NCI-H748 (cell line): ENCODE measurements around the gene ORC5.

ENCODE experiments used
- DNase-seq: peaks from one replicate; lab custom pipeline; 2025; ENCODE audit not compliant: unreplicated experiment; lab: John Stamatoyannopoulos, UW

The ORC5 gene

GRCh38 chr7:104127204-104127603 lies 80.6 kb downstream of the ORC5 start:
- peak; percentile 83 for DNase-seq

GRCh38 chr7:104126411-104126841 lies 81.4 kb downstream of the ORC5 start:
- peak; percentile 98 for DNase-seq

DNA sequence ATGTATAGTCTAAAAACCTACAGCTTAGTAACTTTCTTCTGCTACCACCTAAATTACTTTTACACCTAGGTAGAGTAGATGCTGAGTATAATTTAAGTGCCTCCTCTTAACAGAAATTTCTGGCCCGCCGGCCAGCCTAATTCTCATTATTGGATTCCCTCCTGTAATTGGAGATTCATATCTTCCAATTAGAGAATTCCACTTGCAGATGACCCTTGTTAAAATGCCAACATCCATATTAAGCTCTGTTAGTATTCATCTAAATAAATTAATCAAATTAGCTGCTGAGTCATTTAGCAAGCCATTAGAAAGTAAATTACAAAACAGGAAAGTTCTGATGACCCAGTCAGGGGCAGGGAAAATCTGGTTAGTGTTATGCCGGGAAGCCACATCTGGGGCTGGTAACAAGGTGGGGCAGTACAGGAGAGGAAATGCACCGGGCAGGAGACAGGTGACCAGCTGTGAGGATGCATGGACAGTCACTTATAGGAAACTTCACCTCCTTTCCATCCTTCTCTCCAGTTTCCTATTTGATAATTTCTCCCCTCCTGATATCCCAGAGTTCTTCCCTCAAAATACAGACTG lies 82.8 kb downstream of the ORC5 start:
- DNase-seq: no peak

- DNase-seq: no peak
These were observed 83.3 kb downstream of the ORC5 start for GRCh38 chr7:104124469-104124868.

DNA sequence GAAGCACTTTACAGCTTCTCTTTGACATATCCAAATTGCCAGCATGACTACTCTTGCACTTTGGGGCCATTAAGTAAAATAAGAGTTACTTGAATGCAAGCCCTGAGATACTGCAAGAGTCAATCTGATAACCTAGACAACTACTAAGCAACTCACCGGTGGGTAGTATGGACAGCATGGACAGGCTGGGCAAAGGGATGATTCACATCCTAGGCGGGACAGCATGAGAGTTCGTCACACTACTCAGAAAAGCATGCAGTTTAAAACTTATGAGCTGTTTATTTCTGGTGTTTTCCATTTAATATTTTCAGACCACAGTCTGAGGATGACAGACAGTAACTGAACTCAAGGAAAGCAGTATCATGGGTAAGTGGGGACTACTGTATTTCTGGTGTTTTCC lies 84.0 kb downstream of the ORC5 start:
- DNase-seq: no peak

DNA sequence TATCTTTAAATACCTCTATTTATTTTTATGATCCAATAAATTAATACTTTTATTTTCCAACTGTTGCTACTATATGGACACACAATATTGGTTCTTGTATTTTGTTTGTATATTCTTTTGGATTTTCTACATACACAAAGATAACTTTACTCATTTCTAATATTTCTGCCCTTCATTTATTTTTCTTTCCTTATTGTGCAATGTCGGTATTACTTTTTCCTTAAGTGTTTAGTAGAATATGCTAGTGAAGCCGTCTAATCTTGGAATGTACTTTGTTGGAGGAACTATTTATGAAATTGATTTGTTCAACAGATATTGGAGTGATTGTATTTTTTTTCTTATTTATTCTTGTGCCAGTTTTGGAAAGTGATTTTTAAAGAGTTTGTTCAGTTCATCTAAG lies 94.0 kb downstream of the ORC5 start:
- DNase-seq: no peak

- no peak for DNase-seq
These were observed 95.2 kb downstream of the ORC5 start for GRCh38 chr7:104112623-104113022.

GRCh38 chr7:104111271-104111670 lies 96.5 kb downstream of the ORC5 start:
- DNase-seq: no peak

GRCh38 chr7:104106108-104106905 lies 101.5 kb downstream of the ORC5 start:
- peak; percentile 26 for DNase-seq

DNA sequence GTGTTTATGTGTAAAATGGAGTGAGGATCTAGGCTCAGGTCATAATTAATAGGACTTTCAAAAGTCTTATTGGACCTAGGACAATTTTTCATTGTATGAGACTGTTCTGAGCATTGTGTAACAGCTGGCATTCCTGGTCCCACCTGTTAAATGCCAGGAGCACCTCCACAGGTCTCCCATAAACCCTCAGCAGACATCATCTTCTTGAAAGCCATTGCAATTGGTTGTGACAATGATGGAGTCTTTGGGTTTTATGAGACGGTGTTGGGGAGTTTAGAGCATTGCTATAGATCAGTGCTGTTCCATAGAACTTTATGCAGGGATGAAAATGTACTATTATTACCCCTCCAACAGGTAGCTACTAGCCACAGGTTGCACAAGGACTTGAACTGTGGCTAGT lies 108.9 kb downstream of the ORC5 start:
- DNase-seq: no peak

DNA sequence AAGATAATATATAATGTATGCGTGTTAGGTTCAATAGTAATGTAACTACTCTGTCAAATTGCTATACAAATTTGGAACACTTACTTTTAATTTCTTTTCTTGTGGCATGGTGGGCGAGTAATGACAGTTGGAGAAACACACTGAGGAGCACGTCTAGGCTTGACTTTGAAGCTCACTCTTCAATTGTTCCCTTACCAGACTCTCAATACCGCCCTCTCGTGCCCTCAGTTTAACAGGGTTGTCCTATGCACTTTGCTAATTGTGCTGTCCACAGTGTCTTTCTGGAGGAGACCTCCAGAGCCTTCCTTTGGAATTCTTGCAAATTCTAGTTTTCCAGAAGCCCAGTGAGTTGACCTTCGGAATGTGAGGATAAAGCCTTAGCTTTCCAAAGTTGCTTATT lies 111.1 kb downstream of the ORC5 start:
- DNase-seq: peak; percentile 6

DNA sequence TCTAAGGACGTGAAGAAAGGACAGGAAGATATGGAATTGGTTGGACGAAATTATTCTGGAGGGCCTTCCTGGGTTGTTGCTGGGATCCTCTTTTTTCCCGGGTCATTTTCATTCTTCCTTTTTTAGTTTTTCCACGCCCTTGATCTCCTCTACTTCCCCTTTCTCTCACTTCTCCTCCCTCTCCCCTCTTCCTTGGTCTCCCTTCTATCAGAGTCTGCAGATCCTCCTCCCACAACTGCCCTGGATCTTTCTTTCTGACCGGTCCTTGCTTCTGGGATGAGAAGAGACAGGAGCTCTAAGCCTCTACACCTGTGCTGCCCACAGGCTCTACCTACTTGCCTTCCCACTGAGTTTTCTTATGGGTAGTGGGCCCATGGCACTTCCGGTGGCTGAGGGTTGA lies 114.7 kb downstream of the ORC5 start:
- DNase-seq: no peak

DNA sequence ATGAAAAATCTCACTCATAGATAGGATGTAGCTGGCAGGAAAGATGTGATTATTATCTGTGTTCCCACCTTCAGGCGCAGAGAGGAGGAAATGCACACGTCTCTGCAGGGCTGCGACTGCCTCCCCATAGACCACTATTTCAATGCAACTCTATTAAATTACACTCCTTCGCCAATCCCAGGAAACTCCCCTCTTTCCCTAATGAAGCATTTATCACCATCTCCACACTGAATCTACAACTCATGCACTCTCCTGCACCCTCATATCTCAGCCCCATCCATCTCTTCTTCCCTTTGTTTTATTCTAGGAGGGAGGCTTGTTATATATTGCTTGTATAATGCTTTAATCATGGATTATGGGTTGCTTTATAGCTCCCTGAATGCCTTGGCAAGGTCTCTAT lies 116.6 kb downstream of the ORC5 start:
- DNase-seq: no peak

DNA sequence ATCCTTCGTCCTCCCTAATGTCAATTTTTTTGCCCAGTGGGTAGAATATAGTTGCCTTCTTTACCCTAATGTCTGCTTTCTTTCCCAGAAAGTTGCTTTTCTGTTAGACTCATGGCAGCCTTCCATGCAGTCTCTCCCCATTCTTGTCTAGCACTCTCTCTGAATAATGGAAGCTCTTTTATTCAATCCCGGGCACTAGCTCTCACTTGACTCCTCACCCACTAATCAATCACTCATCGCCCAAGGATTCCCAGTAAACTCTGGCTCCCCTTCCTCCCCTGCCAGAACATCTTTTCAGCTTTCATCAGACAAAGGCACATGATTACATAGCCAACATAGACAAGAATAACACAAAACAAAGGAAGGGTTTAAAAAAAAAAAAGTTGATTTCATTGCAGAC lies 118.2 kb downstream of the ORC5 start:
- DNase-seq: peak; percentile 35

DNA sequence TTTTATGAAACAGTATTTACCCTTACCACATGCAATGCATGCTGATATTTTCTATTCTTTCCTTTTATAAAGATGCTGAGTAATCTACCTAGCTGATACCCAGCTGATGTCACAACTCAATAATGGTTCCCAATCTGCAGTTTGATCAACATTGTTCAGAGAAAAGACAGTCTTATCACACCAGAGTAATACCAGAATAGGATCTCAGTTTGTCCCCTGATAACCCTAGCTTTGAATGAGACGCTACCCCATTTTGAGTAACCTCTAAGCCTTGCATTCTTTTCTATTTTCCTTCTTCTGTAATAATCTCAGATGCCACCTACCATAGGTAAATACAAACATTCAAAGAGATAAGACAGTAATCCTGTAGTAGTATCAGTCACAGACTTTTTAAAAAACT lies 118.8 kb downstream of the ORC5 start:
- DNase-seq: no peak
